Stimulated activated CD4-positive, alpha-beta T cell treated with anti-CD3 and anti-CD28 coated beads, Interleukin-4, amount 100 ng/mL, for 4 hours (primary cell): ENCODE results near the gene PKIG.
"Not testable (repeated sequence)": the region's sequence is repeated elsewhere in the genome, so short reads cannot be mapped to it uniquely, and the experiment has no call there.

ENCODE experiments used
- DNase-seq, 2 experiments: peaks; one replicate each; pipeline ENCODE4 v3.0.0-alpha.2; 2020

The PKIG gene

GRCh38 chr20:44582311-44583025, at the start of gene PKIG:
TSS of gene PKIG (plus strand) at chr20:44582579. CDS start at chr20:44614557, 31,978 bp downstream.
- no peak for DNase-seq

- peak in 1 of 2 experiments; percentile 5 for DNase-seq
Observed at GRCh38 chr20:44532981-44533331, 49.4 kb upstream of the PKIG start.

GRCh38 chr20:44533928-44534327, 48.5 kb upstream of the PKIG start:
- no peak for DNase-seq

- no peak for DNase-seq
Observed at GRCh38 chr20:44536175-44536574, 46.2 kb upstream of the PKIG start.

- no peak for DNase-seq
Observed at GRCh38 chr20:44537993-44538392, 44.4 kb upstream of the PKIG start.

- no peak for DNase-seq
Observed at GRCh38 chr20:44540834-44541233, 41.5 kb upstream of the PKIG start.

GRCh38 chr20:44541992-44542391, 40.4 kb upstream of the PKIG start:
- no peak for DNase-seq

- DNase-seq, result no peak
Observed at GRCh38 chr20:44542890-44543289, 39.5 kb upstream of the PKIG start.

- DNase-seq, result no peak
Observed at GRCh38 chr20:44543358-44543757, 39.0 kb upstream of the PKIG start.

GRCh38 chr20:44544263-44544662, 38.1 kb upstream of the PKIG start:
- DNase-seq, result no peak

- DNase-seq, result no peak
Observed at GRCh38 chr20:44547419-44547818, 35.0 kb upstream of the PKIG start.

GRCh38 chr20:44549123-44549522, 33.3 kb upstream of the PKIG start:
- no peak for DNase-seq

GRCh38 chr20:44552050-44552449, 30.3 kb upstream of the PKIG start:
- DNase-seq, result no peak

GRCh38 chr20:44552568-44552949, 29.8 kb upstream of the PKIG start:
- no peak for DNase-seq

- DNase-seq, result no peak
Observed at GRCh38 chr20:44552950-44553908, 29.1 kb upstream of the PKIG start.

- no peak for DNase-seq
Observed at GRCh38 chr20:44559302-44559701, 23.1 kb upstream of the PKIG start.

GRCh38 chr20:44560229-44560628, 22.1 kb upstream of the PKIG start:
- DNase-seq, result no peak

- DNase-seq, result not testable (repeated sequence)
Observed at GRCh38 chr20:44560818-44561217, 21.6 kb upstream of the PKIG start.

GRCh38 chr20:44561876-44562275, 20.5 kb upstream of the PKIG start:
- no peak for DNase-seq

- no peak for DNase-seq
Observed at GRCh38 chr20:44566018-44566417, 16.4 kb upstream of the PKIG start.

- no peak for DNase-seq
Observed at GRCh38 chr20:44566811-44567210, 15.6 kb upstream of the PKIG start.

GRCh38 chr20:44570367-44570766, 12.0 kb upstream of the PKIG start:
- no peak for DNase-seq

GRCh38 chr20:44571362-44571988, 10.9 kb upstream of the PKIG start:
- DNase-seq, result no peak
